ENCODE measurements around the gene EPS8L2.

GRCh38 chr11:761526-762108, 55.6 kb downstream of the EPS8L2 start:
- TF ChIP-seq POLR2AphosphoS5 (IDR thresholded peaks at IDR 0.05) = no peak
- TF ChIP-seq, protein P1, sequence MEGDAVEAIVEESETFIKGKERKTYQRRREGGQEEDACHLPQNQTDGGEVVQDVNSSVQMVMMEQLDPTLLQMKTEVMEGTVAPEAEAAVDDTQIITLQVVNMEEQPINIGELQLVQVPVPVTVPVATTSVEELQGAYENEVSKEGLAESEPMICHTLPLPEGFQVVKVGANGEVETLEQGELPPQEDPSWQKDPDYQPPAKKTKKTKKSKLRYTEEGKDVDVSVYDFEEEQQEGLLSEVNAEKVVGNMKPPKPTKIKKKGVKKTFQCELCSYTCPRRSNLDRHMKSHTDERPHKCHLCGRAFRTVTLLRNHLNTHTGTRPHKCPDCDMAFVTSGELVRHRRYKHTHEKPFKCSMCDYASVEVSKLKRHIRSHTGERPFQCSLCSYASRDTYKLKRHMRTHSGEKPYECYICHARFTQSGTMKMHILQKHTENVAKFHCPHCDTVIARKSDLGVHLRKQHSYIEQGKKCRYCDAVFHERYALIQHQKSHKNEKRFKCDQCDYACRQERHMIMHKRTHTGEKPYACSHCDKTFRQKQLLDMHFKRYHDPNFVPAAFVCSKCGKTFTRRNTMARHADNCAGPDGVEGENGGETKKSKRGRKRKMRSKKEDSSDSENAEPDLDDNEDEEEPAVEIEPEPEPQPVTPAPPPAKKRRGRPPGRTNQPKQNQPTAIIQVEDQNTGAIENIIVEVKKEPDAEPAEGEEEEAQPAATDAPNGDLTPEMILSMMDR (IDR thresholded peaks at IDR 0.05) = no peak
